GM12878 (cell line): ENCODE data around the gene RAB10. TPM values are rescaled to one million over a fixed set of nuclear protein-coding genes. Genes with fewer than 3 reads are reported as not detected.

ENCODE experiments used
- ATAC-seq: fragments of 200-7000 bp; cut with Tn5 transposase; 3 replicates; pipeline ENCODE4 v1.9.1; 2020; ENCODE audit warnings: mild to moderate bottlenecking, moderate library complexity
- BruUV-seq: library from RNA; stranded (reverse); fragments of 400-500 nt; replicated peaks from 2 replicates; lab custom pipeline; 2021; lab: Mats Ljungman, UMichigan
- CTCF ChIA-PET: fragments of 300-600 bp; sonication (Branson Sonifier 250); formaldehyde crosslinking; extraction: SDS; loops from one replicate; lab custom pipeline; 2021; ENCODE audit warnings: inconsistent platforms; lab: Yijun Ruan, JAX
- POLR2A ChIA-PET: fragments of 350-600 bp; formaldehyde crosslinking; extraction: SDS; loops from one replicate; lab custom pipeline; 2021; ENCODE audit warnings: inconsistent platforms; lab: Charles Lee
- RAD21 ChIA-PET: fragments of 300-600 bp; sonication (Branson Sonifier 250); formaldehyde crosslinking; loops from one replicate; lab custom pipeline; 2023; ENCODE audit warnings: antibody characterized with exemption; ENCODE audit not compliant: unreplicated experiment; lab: Charles Lee
- SMC1A ChIA-PET: fragments of 300-600 bp; sonication (Branson Sonifier 250); formaldehyde crosslinking; loops from one replicate; lab custom pipeline; 2023; ENCODE audit not compliant: unreplicated experiment, uncharacterized antibody; lab: Charles Lee
- DNase-seq: peaks from one replicate; pipeline ENCODE4 v3.0.0-alpha.2; 2011; ENCODE audit warnings: low read depth, low spot score
- FAIRE-seq: peaks from 3 replicates; lab custom pipeline; 2011; peaks lifted over from hg19 to GRCh38; lab: Jason Lieb, UNC
- H2AFZ ChIP-seq: 2 replicates; pipeline ENCODE4 v1.6.0; 2011; ENCODE audit warnings: low read depth, low read length, control low read depth; ENCODE audit not compliant: control insufficient read depth
- H3K27ac ChIP-seq: 2 replicates; pipeline ENCODE4 v1.5.1; 2011; ENCODE audit warnings: control low read depth; ENCODE audit not compliant: control insufficient read depth, insufficient read depth
- H3K27me3 ChIP-seq, 2 experiments: replicated peaks in 1 of 2; 2 replicates each; pipeline versions ENCODE4 v1.6.0 to v1.6.1; 2011; ENCODE audit warnings: low read length in 1 of 2; ENCODE audit not compliant: control insufficient read depth in 2 of 2, insufficient read depth in 2 of 2
- H3K36me3 ChIP-seq, 2 experiments: 2 replicates each; pipeline ENCODE4 v1.5.1; 2011; ENCODE audit warnings: low read length in 1 of 2; ENCODE audit not compliant: control insufficient read depth in 2 of 2, insufficient read depth in 2 of 2
- H3K4me1 ChIP-seq: 2 replicates; pipeline ENCODE4 v1.6.1; 2011; ENCODE audit warnings: mild to moderate bottlenecking, low read length, moderate library complexity, mixed read lengths; ENCODE audit not compliant: control insufficient read depth, insufficient read depth
- H3K4me2 ChIP-seq: 2 replicates; pipeline ENCODE4 v1.6.0; 2011; ENCODE audit warnings: control low read depth; ENCODE audit not compliant: control insufficient read depth, insufficient read depth
- H3K4me3 ChIP-seq: fragments of 200-600 bp; sonication (generic); 2 replicates; pipeline ENCODE4 v1.5.1; 2016
- H3K79me2 ChIP-seq: 2 replicates; pipeline ENCODE4 v1.6.0; 2011; ENCODE audit warnings: low read length; ENCODE audit not compliant: control insufficient read depth, insufficient read depth
- H3K9ac ChIP-seq: 2 replicates; pipeline ENCODE4 v1.8.0; 2011; ENCODE audit warnings: low read length, control low read depth, mixed read lengths; ENCODE audit not compliant: control insufficient read depth, insufficient read depth
- H3K9me3 ChIP-seq: replicated peaks from 3 replicates; pipeline ENCODE4 v1.5.1; 2011; ENCODE audit warnings: mild to moderate bottlenecking, low read length; ENCODE audit not compliant: control insufficient read depth, insufficient read depth
- H4K20me1 ChIP-seq: 2 replicates; pipeline ENCODE4 v1.6.0; 2011; ENCODE audit not compliant: control insufficient read depth, insufficient read depth
- BCL11A ChIP-seq: IDR thresholded peaks from 2 replicates; pipeline ENCODE4 v1.6.1; 2011; ENCODE audit warnings: low read depth, low read length
- MLLT1 ChIP-seq: fragments of 450-650 bp; IDR thresholded peaks from 2 replicates; pipeline ENCODE4 v1.6.1; 2016; ENCODE audit warnings: mild to moderate bottlenecking
- NFYA ChIP-seq: IDR thresholded peaks from 2 replicates; pipeline ENCODE4 v1.6.1; 2011; ENCODE audit warnings: low read depth, mild to moderate bottlenecking, low read length, improper control_type of control experiment, borderline replicate concordance
- PAX8 ChIP-seq: fragments of 450-650 bp; IDR thresholded peaks from 2 replicates; pipeline ENCODE4 v1.6.1; 2017; ENCODE audit warnings: mild to moderate bottlenecking, moderate library complexity
- POLR2A ChIP-seq: IDR thresholded peaks from 2 replicates; pipeline ENCODE4 v1.6.1; 2011; ENCODE audit warnings: low read depth, mild to moderate bottlenecking, low read length
- RAD21 ChIP-seq: IDR thresholded peaks from 2 replicates; pipeline ENCODE4 v1.6.1; 2011; ENCODE audit warnings: mild to moderate bottlenecking, low read depth, low read length, moderate library complexity; ENCODE audit not compliant: insufficient read depth
- REST ChIP-seq: IDR thresholded peaks from 2 replicates; pipeline ENCODE4 v1.6.1; 2012; ENCODE audit warnings: mild to moderate bottlenecking, low read depth, low read length
- SMARCA5 ChIP-seq: fragments of 450-650 bp; IDR thresholded peaks from 2 replicates; pipeline ENCODE4 v1.6.1; 2017; ENCODE audit warnings: mild to moderate bottlenecking
- SPI1 ChIP-seq: IDR thresholded peaks from 2 replicates; pipeline ENCODE4 v1.6.1; 2011; ENCODE audit warnings: low read depth, mild to moderate bottlenecking, low read length, moderate library complexity, borderline replicate concordance; ENCODE audit not compliant: insufficient read depth
- TCF3 ChIP-seq: IDR thresholded peaks from 2 replicates; pipeline ENCODE4 v1.6.1; 2012; ENCODE audit warnings: low read depth, mild to moderate bottlenecking, low read length, borderline replicate concordance; ENCODE audit not compliant: insufficient read depth
- ZNF207 ChIP-seq: fragments of 450-650 bp; IDR thresholded peaks from 2 replicates; pipeline ENCODE4 v1.6.1; 2014; ENCODE audit warnings: antibody characterized with exemption, mild to moderate bottlenecking, borderline replicate concordance
- WGBS: methylation state at CpG from one replicate; pipeline ENCODE4 v1.1.6; 2016; ENCODE audit warnings: low lambda C conversion rate; ENCODE audit not compliant: insufficient replicate concordance, insufficient coverage; ENCODE audit errors: missing lambda C conversion rate; 5-methylcytosine and 5-hydroxymethylcytosine counted together
- in situ Hi-C: fragments of 300-500 bp; cut with MboI; formaldehyde crosslinking; loops from 9 replicates; pipeline ENCODE4 v1.14.3; 2018; ENCODE audit warnings: mixed read lengths
- intact Hi-C: fragments of 100-400 bp; cut with micrococcal nuclease; formaldehyde crosslinking; loops from one replicate; pipeline ENCODE4 v1.14.2; 2022; ENCODE audit not compliant: unreplicated experiment
- polyA plus RNA-seq, 11 experiments: library from polyadenylated mRNA; depleted of rRNA in 4 of 11; unstranded in 6 of 11; stranded (reverse) in 5 of 11; fragments of >200 nt; fragmentation: Nextera tagmentation in 4 of 11; fragmentation: Illumina TruSeq in 1 of 11; extraction: Ambion mirVana in 4 of 11; extraction: Trizol in 1 of 11; gene quantifications; 1 replicate in 1 of 11; 2 replicates in 10 of 11; pipeline versions ENCODE4 v1.2.1 to v1.2.3, GENCODE V29; 2011 to 2016; ENCODE audit warnings: inconsistent platforms in 2 of 11, missing spikeins in 2 of 11, low read depth in 1 of 11
- total RNA-seq, 4 experiments: library from RNA; depleted of rRNA in 3 of 4; stranded (reverse); fragments of >200 nt in 3 of 4; fragmentation: Illumina TruSeq in 1 of 4; extraction: Trizol in 1 of 4; gene quantifications; 2 replicates each; pipeline versions ENCODE4 v1.2.1 to v1.2.3, GENCODE V29; 2013 to 2021
- TF ChIP-seq, protein P1 (sequence below): fragments of 450-650 bp; formaldehyde crosslinking; IDR thresholded peaks from 2 replicates; pipeline ENCODE4 v1.5.0; 2022; ENCODE audit warnings: mild to moderate bottlenecking, missing genetic modification characterization

Gene RAB10
- total and polyA plus RNA-seq, 10 of the 15 experiments (the other 5 are each of a cell fraction or from before 2014, with no cell fraction given), result 13.3 to 109 (median 82.0) TPM

DNA sequence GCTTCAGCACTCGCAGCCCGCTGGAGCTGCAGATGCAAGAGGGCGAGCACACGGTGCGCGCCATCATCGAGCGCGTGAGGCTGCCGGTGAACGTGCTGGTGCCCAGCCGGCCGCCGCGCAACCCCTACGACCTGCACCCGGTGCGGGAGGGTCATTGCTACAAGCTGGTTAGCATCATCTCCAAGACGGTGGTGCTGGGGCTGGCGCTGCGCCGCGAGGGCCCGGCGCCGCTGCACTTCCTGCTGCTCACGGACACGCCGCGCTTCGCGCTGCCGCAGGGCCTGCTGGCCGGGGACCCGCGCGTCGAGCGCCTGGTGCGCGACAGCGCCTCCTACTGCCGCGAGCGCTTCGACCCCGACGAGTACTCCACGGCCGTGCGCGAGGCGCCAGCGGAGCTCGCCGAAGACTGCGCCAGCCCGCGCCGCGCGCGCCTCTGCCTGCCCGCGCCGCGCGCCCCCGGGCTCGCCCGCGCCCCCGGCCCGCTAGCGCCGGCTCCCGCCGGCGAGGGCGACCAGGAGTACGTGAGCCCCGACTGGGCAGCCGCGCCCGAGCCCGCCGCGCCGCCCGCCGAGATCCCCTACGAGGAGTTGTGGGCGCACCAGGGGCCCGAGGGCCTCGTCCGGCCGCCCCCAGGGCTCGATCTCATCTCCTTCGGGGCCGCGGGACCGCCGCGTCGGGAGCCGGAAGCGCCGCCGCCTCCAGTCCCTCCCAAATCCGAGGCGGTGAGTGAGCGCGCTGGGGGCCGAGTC, 150.8 kb downstream of the RAB10 start (continued):
- TF ChIP-seq, protein P1, sequence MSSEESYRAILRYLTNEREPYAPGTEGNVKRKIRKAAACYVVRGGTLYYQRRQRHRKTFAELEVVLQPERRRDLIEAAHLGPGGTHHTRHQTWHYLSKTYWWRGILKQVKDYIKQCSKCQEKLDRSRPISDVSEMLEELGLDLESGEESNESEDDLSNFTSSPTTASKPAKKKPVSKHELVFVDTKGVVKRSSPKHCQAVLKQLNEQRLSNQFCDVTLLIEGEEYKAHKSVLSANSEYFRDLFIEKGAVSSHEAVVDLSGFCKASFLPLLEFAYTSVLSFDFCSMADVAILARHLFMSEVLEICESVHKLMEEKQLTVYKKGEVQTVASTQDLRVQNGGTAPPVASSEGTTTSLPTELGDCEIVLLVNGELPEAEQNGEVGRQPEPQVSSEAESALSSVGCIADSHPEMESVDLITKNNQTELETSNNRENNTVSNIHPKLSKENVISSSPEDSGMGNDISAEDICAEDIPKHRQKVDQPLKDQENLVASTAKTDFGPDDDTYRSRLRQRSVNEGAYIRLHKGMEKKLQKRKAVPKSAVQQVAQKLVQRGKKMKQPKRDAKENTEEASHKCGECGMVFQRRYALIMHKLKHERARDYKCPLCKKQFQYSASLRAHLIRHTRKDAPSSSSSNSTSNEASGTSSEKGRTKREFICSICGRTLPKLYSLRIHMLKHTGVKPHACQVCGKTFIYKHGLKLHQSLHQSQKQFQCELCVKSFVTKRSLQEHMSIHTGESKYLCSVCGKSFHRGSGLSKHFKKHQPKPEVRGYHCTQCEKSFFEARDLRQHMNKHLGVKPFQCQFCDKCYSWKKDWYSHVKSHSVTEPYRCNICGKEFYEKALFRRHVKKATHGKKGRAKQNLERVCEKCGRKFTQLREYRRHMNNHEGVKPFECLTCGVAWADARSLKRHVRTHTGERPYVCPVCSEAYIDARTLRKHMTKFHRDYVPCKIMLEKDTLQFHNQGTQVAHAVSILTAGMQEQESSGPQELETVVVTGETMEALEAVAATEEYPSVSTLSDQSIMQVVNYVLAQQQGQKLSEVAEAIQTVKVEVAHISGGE (CRISPR knock-in tag), result no peak
- no peak; the same call in 1 of the 2 replicates for TF ChIP-seq RAD21
- TF ChIP-seq PAX8, result no peak
- 0 out of 2 replicates have a peak, but pooled peaks have one; percentile 47 for TF ChIP-seq ZNF207
- peak; percentile 78 for TF ChIP-seq POLR2A
- TF ChIP-seq SMARCA5, result peak; percentile 88; the same call in 1 of the 2 replicates
- TF ChIP-seq, all 136 proteins: peak for 19

DNA sequence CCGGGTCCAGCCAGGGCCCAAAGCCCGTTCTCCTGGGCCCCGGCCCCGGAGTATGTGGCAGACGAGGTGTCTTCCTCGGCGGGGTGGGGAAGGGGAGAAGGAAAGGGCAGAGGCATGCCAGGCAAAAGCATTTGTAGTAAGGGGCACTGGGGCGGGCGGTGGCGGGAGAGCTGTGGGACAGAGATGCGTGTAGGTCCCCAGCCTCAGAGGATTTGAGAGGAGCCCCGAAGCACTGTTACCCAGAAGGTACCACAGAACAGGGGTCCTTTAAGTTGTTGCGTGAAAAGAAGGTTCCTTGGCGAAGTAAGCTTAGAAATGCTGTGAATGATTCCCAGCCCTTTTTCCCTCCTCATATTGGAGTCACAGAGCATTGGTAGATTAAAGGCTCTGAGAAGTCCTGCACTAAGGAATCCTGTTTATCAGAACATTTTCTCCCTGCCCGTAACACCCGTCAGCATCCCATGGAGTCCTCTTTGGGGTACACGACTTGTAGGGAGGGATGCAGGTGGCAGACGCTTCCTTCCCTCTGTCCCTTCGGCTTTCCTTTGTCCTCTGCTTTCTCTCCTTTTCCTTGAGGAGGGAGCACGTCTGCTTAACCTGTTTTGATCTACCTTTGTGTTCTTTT, 151.5 kb downstream of the RAB10 start:
- peak overlapping the region; percentile 35 for H3K9ac ChIP-seq
- H3K36me3 ChIP-seq, result peaks cover 0 to under 1% of the 10 kb centered on the region in 2 experiments; a peak in 1 of 4 replicates
- ChIA-PET SMC1A (interaction anchor here (0.8 to 1.5 kb wide), 2 partner anchors 14 to 58 kb away, joined by 3 read pairs; no protein-coding TSS in a partner anchor), RAD21 (interaction anchor here (1.0 kb wide), 1 partner anchor 162 kb away, joined by 3 read pairs; no protein-coding TSS in a partner anchor), POLR2A (no interaction called here), CTCF (interaction anchor here (0.6 to 1.8 kb wide), 5 partner anchors 10 to 305 kb away, joined by 3 to 5 read pairs (median 4); no protein-coding TSS in a partner anchor)
- H3K27ac ChIP-seq, result no peak overlapping the region
- 54% methylated on average over 18 of the region's 20 CpGs for WGBS
- H3K4me2 ChIP-seq, result peak overlapping the region; percentile 89; the same call in 1 of the 2 replicates
- H3K27me3 ChIP-seq, result peaks cover 0 to 5% of the 10 kb centered on the region in 2 experiments; a peak in 1 of 4 replicates
- H3K4me1 ChIP-seq, result no peaks in the 10 kb centered on the region
- H2AFZ ChIP-seq, result peak overlapping the region; percentile 79
- H3K79me2 ChIP-seq, result no peaks in the 10 kb centered on the region
- H3K4me3 ChIP-seq, result peak overlapping the region; percentile 68
- in situ Hi-C loops, result no loop called here
- H3K9me3 ChIP-seq, result no peaks in the 10 kb centered on the region
- TSS peak; percentile 65 for BruUV-seq
- no peak for DNase-seq
- intact Hi-C loops, result no loop called here
- ATAC-seq, result no peak; the same call in 2 of the 3 replicates
- no peaks in the 10 kb centered on the region for H4K20me1 ChIP-seq
- FAIRE-seq, result no peak
- TF ChIP-seq NFYA, result no peak
- no peak for TF ChIP-seq REST
- no peak for TF ChIP-seq TCF3
- no peak for TF ChIP-seq SPI1
- no peak for TF ChIP-seq BCL11A
- peak; percentile 46; the same call in 1 of the 2 replicates for TF ChIP-seq MLLT1
